SK-N-SH (cell line): ENCODE measurements around the gene KLF13. TPM values are rescaled to one million over a fixed set of nuclear protein-coding genes. Genes with fewer than 3 reads are reported as not detected.
A peak's percentile ranks its signal among the peaks of the same experiment; 100 is the strongest.

Source experiments
- CTCF ChIA-PET: fragments of 300-600, 350-600 bp; formaldehyde crosslinking; extraction: SDS; loops from one replicate; lab custom pipeline; 2021; lab: Yijun Ruan, JAX
- POLR2A ChIA-PET: fragments of 350-600 bp; sonication (Branson Sonifier 250); formaldehyde crosslinking; extraction: SDS; loops from one replicate; lab custom pipeline; 2020; ENCODE audit warnings: antibody characterized with exemption, inconsistent platforms; lab: Yijun Ruan, JAX
- DNase-seq: peaks from one replicate; pipeline ENCODE4 v3.0.0; 2012
- H2AFZ ChIP-seq: fragments of 200-600 bp; sonication (generic); 2 replicates; pipeline ENCODE4 v1.8.1; 2016; ENCODE audit warnings: antibody characterized with exemption, mild to moderate bottlenecking, low read depth
- H3F3A ChIP-seq: fragments of 200-600 bp; sonication (generic); replicated peaks from 2 replicates; pipeline ENCODE3; 2016; ENCODE audit warnings: antibody characterized with exemption, mild to moderate bottlenecking; ENCODE audit not compliant: insufficient read depth
- H3K27ac ChIP-seq, 2 experiments: fragments of 200-500 bp in 1 of 2; fragments of 200-600 bp in 1 of 2; sonication (Bioruptor generic) in 1 of 2; sonication (generic), shearing (Covaris generic) in 1 of 2; 2 replicates each; pipeline versions ENCODE4 v1.5.1 to v1.6.1; 2014 to 2016; ENCODE audit warnings: low read depth in 2 of 2, inconsistent platforms in 1 of 2, low read length in 1 of 2, mild to moderate bottlenecking in 1 of 2, mixed read lengths in 1 of 2
- H3K27me3 ChIP-seq: fragments of 200-600 bp; sonication (generic), shearing (Covaris generic); 2 replicates; pipeline ENCODE4 v1.6.1; 2016; ENCODE audit warnings: mixed run types; ENCODE audit not compliant: insufficient read depth
- H3K36me3 ChIP-seq, 2 experiments: fragments of 200-500 bp in 1 of 2; fragments of 200-600 bp in 1 of 2; sonication (Bioruptor generic) in 1 of 2; sonication (generic) in 1 of 2; replicated peaks in 1 of 2; 2 replicates each; pipeline versions ENCODE3 to v1.5.1; 2014 to 2016; ENCODE audit warnings: low read length in 1 of 2, mild to moderate bottlenecking in 1 of 2; ENCODE audit not compliant: insufficient read depth in 2 of 2, control insufficient read depth in 1 of 2
- H3K4me1 ChIP-seq, 2 experiments: fragments of 200-500 bp in 1 of 2; fragments of 200-600 bp in 1 of 2; sonication (Bioruptor generic) in 1 of 2; sonication (generic), shearing (Covaris generic) in 1 of 2; 2 replicates each; pipeline versions ENCODE4 v1.5.1 to v1.6.1; 2014 to 2016; ENCODE audit warnings: low read depth in 1 of 2, low read length in 1 of 2, mixed run types in 1 of 2; ENCODE audit not compliant: insufficient read depth in 2 of 2, control insufficient read depth in 1 of 2
- H3K4me2 ChIP-seq: fragments of 200-600 bp; sonication (generic), shearing (Covaris generic); 2 replicates; pipeline ENCODE4 v1.6.1; 2017; ENCODE audit warnings: mixed run types
- H3K4me3 ChIP-seq, 2 experiments: fragments of 200-500 bp in 1 of 2; fragments of 200-600 bp in 1 of 2; sonication (Bioruptor generic) in 1 of 2; sonication (generic), shearing (Covaris generic) in 1 of 2; 2 replicates each; pipeline versions ENCODE4 v1.5.1 to v1.8.1; 2014 to 2016; ENCODE audit warnings: low read depth in 2 of 2, inconsistent platforms in 1 of 2, low read length in 1 of 2, mild to moderate bottlenecking in 1 of 2, mixed read lengths in 1 of 2, moderate library complexity in 1 of 2
- H3K79me2 ChIP-seq: fragments of 200-600 bp; sonication (generic); 2 replicates; pipeline ENCODE4 v1.8.1; 2017; ENCODE audit warnings: mild to moderate bottlenecking; ENCODE audit not compliant: insufficient read depth
- H3K9ac ChIP-seq: fragments of 200-600 bp; sonication (generic); 2 replicates; pipeline ENCODE4 v1.6.1; 2017; ENCODE audit warnings: mixed run types
- H3K9me2 ChIP-seq: fragments of 200-600 bp; sonication (generic); 2 replicates; pipeline ENCODE4 v1.6.1; 2017; ENCODE audit warnings: mixed run types
- H3K9me3 ChIP-seq: fragments of 200-600 bp; sonication (generic); 2 replicates; pipeline ENCODE4 v1.6.1; 2017; ENCODE audit warnings: mixed run types, mild to moderate bottlenecking, moderate library complexity
- H4K20me1 ChIP-seq: fragments of 200-600 bp; sonication (generic); 2 replicates; pipeline ENCODE4 v1.6.1; 2017; ENCODE audit warnings: mild to moderate bottlenecking, mixed run types; ENCODE audit not compliant: insufficient read depth
- CHD2 ChIP-seq: fragments of 150-350 bp; IDR thresholded peaks from 2 replicates; pipeline ENCODE4 v1.6.1; 2018; ENCODE audit warnings: low read length; ENCODE audit not compliant: partially characterized antibody
- CTCF ChIP-seq: fragments of 200-600 bp; sonication (generic); IDR thresholded peaks from 2 replicates; pipeline ENCODE4 v1.6.1; 2017; ENCODE audit warnings: antibody characterized with exemption, mild to moderate bottlenecking, moderate library complexity
- EP300 ChIP-seq, 2 experiments: IDR thresholded peaks; 2 replicates each; pipeline versions ENCODE4 v1.4.0 to v1.6.1; 2012; ENCODE audit warnings: borderline replicate concordance in 1 of 2, low read depth in 1 of 2, low read length in 1 of 2
- EZH2phosphoT487 ChIP-seq: fragments of 200-600 bp; sonication (generic); IDR thresholded peaks from 2 replicates; pipeline ENCODE4 v1.6.1; 2017; ENCODE audit warnings: low read depth, mixed run types, mild to moderate bottlenecking, antibody characterized with exemption, moderate library complexity, borderline replicate concordance
- FOXJ3 ChIP-seq: sonication (generic); formaldehyde crosslinking; IDR thresholded peaks from 2 replicates; pipeline ENCODE4 v1.5.1; 2020; ENCODE audit warnings: mild to moderate bottlenecking, missing genetic modification reagents
- FOXM1 ChIP-seq: IDR thresholded peaks from 2 replicates; pipeline ENCODE4 v1.4.0; 2012; ENCODE audit warnings: low read depth, mild to moderate bottlenecking
- GATA2 ChIP-seq: sonication (generic); formaldehyde crosslinking; IDR thresholded peaks from 2 replicates; pipeline ENCODE4 v1.5.0; 2020; ENCODE audit warnings: mild to moderate bottlenecking, missing genetic modification reagents
- IRF3 ChIP-seq: fragments of 150-350 bp; IDR thresholded peaks from 2 replicates; pipeline ENCODE4 v1.6.1; 2016; ENCODE audit warnings: mild to moderate bottlenecking, low read depth, low read length
- JUND ChIP-seq: IDR thresholded peaks from 2 replicates; pipeline ENCODE4 v1.4.0; 2012
- MEF2A ChIP-seq: IDR thresholded peaks from 2 replicates; pipeline ENCODE4 v1.4.0; 2012; ENCODE audit warnings: low read depth, borderline replicate concordance
- NRF1 ChIP-seq: IDR thresholded peaks from 2 replicates; pipeline ENCODE4 v1.6.1; 2012; ENCODE audit warnings: low read depth, mild to moderate bottlenecking, low read length
- POLR2AphosphoS5 ChIP-seq: IDR thresholded peaks from 2 replicates; pipeline ENCODE4 v1.6.1; 2012; ENCODE audit warnings: low read depth, low read length
- RAD21 ChIP-seq: IDR thresholded peaks from 2 replicates; pipeline ENCODE4 v1.6.1; 2012; ENCODE audit warnings: mild to moderate bottlenecking, low read length
- SIN3A ChIP-seq: IDR thresholded peaks from 2 replicates; pipeline ENCODE4 v1.6.1; 2012; ENCODE audit warnings: low read depth, mild to moderate bottlenecking, low read length, moderate library complexity, borderline replicate concordance
- TAF1 ChIP-seq: IDR thresholded peaks from 2 replicates; pipeline ENCODE4 v1.6.1; 2012; ENCODE audit warnings: low read depth, mild to moderate bottlenecking, low read length, moderate library complexity, borderline replicate concordance
- TCF12 ChIP-seq: IDR thresholded peaks from 2 replicates; pipeline ENCODE4 v1.4.0; 2012
- TEAD4 ChIP-seq: IDR thresholded peaks from 2 replicates; pipeline ENCODE4 v1.4.0; 2012; ENCODE audit warnings: mild to moderate bottlenecking, borderline replicate concordance; ENCODE audit not compliant: insufficient read depth
- YY1 ChIP-seq: IDR thresholded peaks from 2 replicates; pipeline ENCODE4 v1.4.0; 2012; ENCODE audit warnings: low read depth, mild to moderate bottlenecking
- ZBTB33 ChIP-seq: IDR thresholded peaks from 2 replicates; pipeline ENCODE4 v1.4.0; 2012; ENCODE audit warnings: low read depth, borderline replicate concordance
- WGBS: methylation state at CpG from one replicate; pipeline ENCODE4 v1.1.6; 2017; ENCODE audit warnings: low lambda C conversion rate; 5-methylcytosine and 5-hydroxymethylcytosine counted together
- polyA plus RNA-seq, 3 experiments: library from polyadenylated mRNA; depleted of rRNA; stranded (reverse); fragments of >200 nt; gene quantifications; 2 replicates each; pipeline ENCODE4 v1.2.3, GENCODE V29; 2012
- TF ChIP-seq, protein P1 (sequence below): IDR thresholded peaks from 2 replicates; pipeline ENCODE4 v1.4.0; 2012; ENCODE audit warnings: low read depth, borderline replicate concordance
- TF ChIP-seq, protein P2 (sequence below): IDR thresholded peaks from 2 replicates; pipeline ENCODE4 v1.6.1; 2012; ENCODE audit warnings: mild to moderate bottlenecking, low read depth, low read length, moderate library complexity

Gene KLF13
- polyA plus RNA-seq, 1 of the 3 experiments (the other 2 are of a cell fraction): 7.1 TPM

GRCh38 chr15:31352911-31353811, 26.5 kb downstream of the KLF13 start:
- Histone ChIP-seq H3K9me3 (no peaks in the 10 kb centered on the region), H2AFZ (no peak overlapping the region), H3K9me2 (no peaks in the 10 kb centered on the region), H3K4me2 (peak overlapping the region; percentile 94), H3K27me3 (no peaks in the 10 kb centered on the region), H3K36me3 (no peaks in the 10 kb centered on the region), H3K79me2 (peaks cover 36% of the 10 kb centered on the region), H3F3A (no peaks in the 10 kb centered on the region), H3K27ac (peak overlapping the region; percentile 94 to 95), H3K4me3 (peak overlapping the region in 1 of 2 experiments; percentile 43; a peak in 2 of 4 replicates), H4K20me1 (peaks cover 9% of the 10 kb centered on the region), H3K9ac (peak overlapping the region; percentile 51; the same call in 1 of the 2 replicates), H3K4me1 (peaks cover 24 to 90% of the 10 kb centered on the region in 2 experiments)
- WGBS: 31% methylated on average over 8 of the region's 14 CpGs
- ChIA-PET POLR2A (interaction anchor here (0.6 to 1.7 kb wide), 6 partner anchors 13 to 138 kb away, joined by 3 to 10 read pairs (median 4); partner anchors contain the start of gene KLF13), CTCF (interaction anchor here (0.8 to 4.1 kb wide), 7 partner anchors 9 to 138 kb away, joined by 3 to 23 read pairs (median 4); no protein-coding TSS in a partner anchor)
- peak; percentile 81 for DNase-seq
- TF ChIP-seq ZBTB33: no peak
- peak; percentile 64; the same call in 1 of the 2 replicates for TF ChIP-seq TCF12
- no peak for TF ChIP-seq YY1
- TF ChIP-seq CTCF: no peak
- 0 out of 2 replicates have a peak, but pooled peaks have one; percentile 56 for TF ChIP-seq FOXJ3 (CRISPR knock-in tag)
- no peak for TF ChIP-seq GATA2
- TF ChIP-seq NRF1: no peak
- TF ChIP-seq IRF3: no peak
- TF ChIP-seq TAF1: no peak
- peak; percentile 98 for TF ChIP-seq MEF2A
- TF ChIP-seq TEAD4: no peak
- TF ChIP-seq, protein P1, sequence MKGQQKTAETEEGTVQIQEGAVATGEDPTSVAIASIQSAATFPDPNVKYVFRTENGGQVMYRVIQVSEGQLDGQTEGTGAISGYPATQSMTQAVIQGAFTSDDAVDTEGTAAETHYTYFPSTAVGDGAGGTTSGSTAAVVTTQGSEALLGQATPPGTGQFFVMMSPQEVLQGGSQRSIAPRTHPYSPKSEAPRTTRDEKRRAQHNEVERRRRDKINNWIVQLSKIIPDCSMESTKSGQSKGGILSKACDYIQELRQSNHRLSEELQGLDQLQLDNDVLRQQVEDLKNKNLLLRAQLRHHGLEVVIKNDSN: no peak
- peak; percentile 24; the same call in 1 of the 2 replicates for TF ChIP-seq POLR2AphosphoS5
- no peak for TF ChIP-seq JUND
- TF ChIP-seq, protein P2, sequence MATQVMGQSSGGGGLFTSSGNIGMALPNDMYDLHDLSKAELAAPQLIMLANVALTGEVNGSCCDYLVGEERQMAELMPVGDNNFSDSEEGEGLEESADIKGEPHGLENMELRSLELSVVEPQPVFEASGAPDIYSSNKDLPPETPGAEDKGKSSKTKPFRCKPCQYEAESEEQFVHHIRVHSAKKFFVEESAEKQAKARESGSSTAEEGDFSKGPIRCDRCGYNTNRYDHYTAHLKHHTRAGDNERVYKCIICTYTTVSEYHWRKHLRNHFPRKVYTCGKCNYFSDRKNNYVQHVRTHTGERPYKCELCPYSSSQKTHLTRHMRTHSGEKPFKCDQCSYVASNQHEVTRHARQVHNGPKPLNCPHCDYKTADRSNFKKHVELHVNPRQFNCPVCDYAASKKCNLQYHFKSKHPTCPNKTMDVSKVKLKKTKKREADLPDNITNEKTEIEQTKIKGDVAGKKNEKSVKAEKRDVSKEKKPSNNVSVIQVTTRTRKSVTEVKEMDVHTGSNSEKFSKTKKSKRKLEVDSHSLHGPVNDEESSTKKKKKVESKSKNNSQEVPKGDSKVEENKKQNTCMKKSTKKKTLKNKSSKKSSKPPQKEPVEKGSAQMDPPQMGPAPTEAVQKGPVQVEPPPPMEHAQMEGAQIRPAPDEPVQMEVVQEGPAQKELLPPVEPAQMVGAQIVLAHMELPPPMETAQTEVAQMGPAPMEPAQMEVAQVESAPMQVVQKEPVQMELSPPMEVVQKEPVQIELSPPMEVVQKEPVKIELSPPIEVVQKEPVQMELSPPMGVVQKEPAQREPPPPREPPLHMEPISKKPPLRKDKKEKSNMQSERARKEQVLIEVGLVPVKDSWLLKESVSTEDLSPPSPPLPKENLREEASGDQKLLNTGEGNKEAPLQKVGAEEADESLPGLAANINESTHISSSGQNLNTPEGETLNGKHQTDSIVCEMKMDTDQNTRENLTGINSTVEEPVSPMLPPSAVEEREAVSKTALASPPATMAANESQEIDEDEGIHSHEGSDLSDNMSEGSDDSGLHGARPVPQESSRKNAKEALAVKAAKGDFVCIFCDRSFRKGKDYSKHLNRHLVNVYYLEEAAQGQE: no peak
- no peak for TF ChIP-seq SIN3A
- peak; percentile 40 for TF ChIP-seq RAD21
- no peak for TF ChIP-seq EZH2phosphoT487
- peak; percentile 70 to 91; a peak in 3 of 4 replicates for TF ChIP-seq EP300 (IDR thresholded peaks at IDR 0.05; ENCODE audit: borderline replicate concordance in 1 of 2, low read depth in 1 of 2, low read length in 1 of 2)
- peak; percentile 60 for TF ChIP-seq CHD2
- no peak for TF ChIP-seq FOXM1
